Bronchial epithelial cell (primary cell): ENCODE data around the gene RP9. TPM values are rescaled to one million over a fixed set of nuclear protein-coding genes. Genes with fewer than 3 reads are reported as not detected.
A peak's percentile ranks its signal among the peaks of the same experiment; 100 is the strongest.

Experiments used
- DNase-seq: peaks from one replicate; pipeline ENCODE4 v3.0.0-alpha.2; 2010; ENCODE audit warnings: low read depth
- FAIRE-seq: peaks from 2 replicates; lab custom pipeline; 2011; peaks lifted over from hg19 to GRCh38; lab: Jason Lieb, UNC
- H3K27me3 ChIP-seq: 2 replicates; pipeline ENCODE4 v1.5.1; 2011; ENCODE audit warnings: low read length; ENCODE audit not compliant: control insufficient read depth, insufficient read depth
- H3K36me3 ChIP-seq: 2 replicates; pipeline ENCODE4 v1.5.1; 2011; ENCODE audit warnings: low read length; ENCODE audit not compliant: control insufficient read depth, insufficient read depth
- H3K4me3 ChIP-seq: 2 replicates; pipeline ENCODE4 v1.5.1; 2011; ENCODE audit warnings: mild to moderate bottlenecking, low read depth, low read length, control low read depth
- CTCF ChIP-seq: IDR thresholded peaks from 2 replicates; pipeline ENCODE4 v1.5.1; 2011; ENCODE audit warnings: mild to moderate bottlenecking, moderate library complexity, low read length, control low read depth, inconsistent platforms; ENCODE audit not compliant: insufficient read depth, severe bottlenecking
- total RNA-seq: library from RNA; depleted of rRNA; stranded (reverse); fragments of >200 nt; gene quantifications from 2 replicates; pipeline ENCODE4 v1.2.1, GENCODE V29; 2014

Gene RP9
- total RNA-seq, 1 donor from 2014 or later: 12.1 TPM

- Histone ChIP-seq H3K4me3 (no peak overlapping the region), H3K36me3 (no peaks in the 10 kb centered on the region), H3K27me3 (no peaks in the 10 kb centered on the region)
- peak; percentile 65 for DNase-seq
- TF ChIP-seq CTCF: peak; percentile 32
- no peak for FAIRE-seq
These were observed 58.5 kb downstream of the RP9 start for GRCh38 chr7:33050535-33051318.

- no peaks in the 10 kb centered on the region for H3K36me3 ChIP-seq
- no peak for FAIRE-seq
- TF ChIP-seq CTCF: no peak
These were observed 60.5 kb downstream of the RP9 start for GRCh38 chr7:33048704-33049103.

GRCh38 chr7:33048257-33048656 lies 60.9 kb downstream of the RP9 start:
- DNase-seq: no peak
- no peak for TF ChIP-seq CTCF
- no peak for FAIRE-seq

More at GRCh38 chr7:33048704-33049103, 60.5 kb downstream of the RP9 start:
- no peak overlapping the region for H3K4me3 ChIP-seq
- H3K27me3 ChIP-seq: no peaks in the 10 kb centered on the region
- no peak for DNase-seq

GRCh38 chr7:33044986-33045385 lies 64.2 kb downstream of the RP9 start:
- H3K36me3 ChIP-seq: no peaks in the 10 kb centered on the region
- DNase-seq (no peak), FAIRE-seq (no peak)
- no peak for TF ChIP-seq CTCF
- no peak overlapping the region for H3K4me3 ChIP-seq
- H3K27me3 ChIP-seq: no peaks in the 10 kb centered on the region

More at GRCh38 chr7:33048257-33048656, 60.9 kb downstream of the RP9 start:
- no peak overlapping the region for H3K4me3 ChIP-seq
- no peaks in the 10 kb centered on the region for H3K36me3 ChIP-seq
- H3K27me3 ChIP-seq: no peaks in the 10 kb centered on the region

Other genes starting within 250 kb of the RP9 start
- gene KBTBD2, start 217.6 kb downstream of the RP9 start, total RNA-seq: 26.6 and 47.7 TPM in 2 replicates
- gene FKBP9, start 152.0 kb downstream of the RP9 start, total RNA-seq: 468 and 571 TPM in 2 replicates
- gene NT5C3A, start 46.6 kb downstream of the RP9 start, total RNA-seq: 22.4 and 49.8 TPM in 2 replicates
- 4.2 and 4.5 TPM in 2 replicates for gene BBS9, start 20.2 kb upstream of the RP9 start, total RNA-seq